Right forelimb (tissue), 1 donor: Measurements from ENCODE around the gene ZNF383.
"Not testable (repeated sequence)": the region's sequence is repeated elsewhere in the genome, so short reads cannot be mapped to it uniquely, and the experiment has no call there.

Source experiments
- DNase-seq: peaks from one replicate; pipeline ENCODE4 v3.0.0-alpha.2; 2018

Gene ZNF383

DNA sequence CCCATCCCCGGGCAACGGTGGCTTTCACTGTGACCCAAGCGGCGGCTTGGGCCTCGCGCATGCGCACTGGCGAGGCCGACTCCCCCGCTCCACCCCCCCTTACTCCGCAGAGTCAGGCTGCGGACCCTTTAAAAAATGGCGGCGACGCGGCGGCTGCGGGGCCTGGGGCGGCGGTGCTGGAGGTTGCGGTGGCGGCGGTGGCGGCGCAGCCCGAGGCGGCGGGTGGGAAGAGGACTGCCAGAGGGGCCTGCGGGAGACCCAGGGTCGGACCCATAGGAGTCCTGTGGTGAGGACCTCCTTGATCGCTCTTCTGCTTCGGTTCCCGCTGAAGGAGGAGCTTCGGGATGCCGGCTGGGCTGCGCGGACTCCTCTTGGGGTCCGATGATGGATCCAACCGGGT, 76.2 kb downstream of the ZNF383 start:
- not testable (repeated sequence) for DNase-seq
